Measurements from ENCODE around the gene NFIB.
A peak's percentile ranks its signal among the peaks of the same experiment; 100 is the strongest.

NFIB gene

DNA sequence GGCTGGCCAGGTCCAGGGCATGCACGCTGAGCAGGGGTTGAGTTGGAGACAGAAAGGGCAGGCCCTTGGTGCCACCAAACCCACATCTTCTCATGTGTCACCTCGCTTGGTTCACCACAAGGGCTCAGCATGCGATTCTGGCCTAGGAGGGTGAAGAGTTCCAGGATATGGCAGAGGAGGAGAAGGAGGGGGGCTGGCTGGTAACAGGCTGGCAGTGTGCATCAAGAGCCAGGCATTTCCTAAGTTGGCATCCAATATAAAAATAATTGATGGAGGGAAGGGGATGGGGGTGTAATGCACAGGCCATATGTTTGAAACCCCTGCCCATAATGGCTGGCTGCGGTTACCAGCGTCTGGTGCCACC lies 255.6 kb downstream of the NFIB start:
- H3K4me1 Mint-ChIP-seq, result peaks cover 86% of the 10 kb centered on the region
- no peaks in the 10 kb centered on the region for H3K36me3 Mint-ChIP-seq (ENCODE audit: low read depth)
- H3K4me3 Mint-ChIP-seq, result peak overlapping the region; percentile 12 to 29 (median 14)
- H3K27ac Mint-ChIP-seq, result peak overlapping the region; percentile 92 to 95 (median 95)
- TF ChIP-seq CTCF (IDR thresholded peaks at IDR 0.05; ENCODE audit: unreplicated experiment in 3 of 3), result no peak
- H3K27me3 Mint-ChIP-seq (ENCODE audit: low read depth), result no peaks in the 10 kb centered on the region
- H3K9me3 Mint-ChIP-seq, result no peaks in the 10 kb centered on the region

DNA sequence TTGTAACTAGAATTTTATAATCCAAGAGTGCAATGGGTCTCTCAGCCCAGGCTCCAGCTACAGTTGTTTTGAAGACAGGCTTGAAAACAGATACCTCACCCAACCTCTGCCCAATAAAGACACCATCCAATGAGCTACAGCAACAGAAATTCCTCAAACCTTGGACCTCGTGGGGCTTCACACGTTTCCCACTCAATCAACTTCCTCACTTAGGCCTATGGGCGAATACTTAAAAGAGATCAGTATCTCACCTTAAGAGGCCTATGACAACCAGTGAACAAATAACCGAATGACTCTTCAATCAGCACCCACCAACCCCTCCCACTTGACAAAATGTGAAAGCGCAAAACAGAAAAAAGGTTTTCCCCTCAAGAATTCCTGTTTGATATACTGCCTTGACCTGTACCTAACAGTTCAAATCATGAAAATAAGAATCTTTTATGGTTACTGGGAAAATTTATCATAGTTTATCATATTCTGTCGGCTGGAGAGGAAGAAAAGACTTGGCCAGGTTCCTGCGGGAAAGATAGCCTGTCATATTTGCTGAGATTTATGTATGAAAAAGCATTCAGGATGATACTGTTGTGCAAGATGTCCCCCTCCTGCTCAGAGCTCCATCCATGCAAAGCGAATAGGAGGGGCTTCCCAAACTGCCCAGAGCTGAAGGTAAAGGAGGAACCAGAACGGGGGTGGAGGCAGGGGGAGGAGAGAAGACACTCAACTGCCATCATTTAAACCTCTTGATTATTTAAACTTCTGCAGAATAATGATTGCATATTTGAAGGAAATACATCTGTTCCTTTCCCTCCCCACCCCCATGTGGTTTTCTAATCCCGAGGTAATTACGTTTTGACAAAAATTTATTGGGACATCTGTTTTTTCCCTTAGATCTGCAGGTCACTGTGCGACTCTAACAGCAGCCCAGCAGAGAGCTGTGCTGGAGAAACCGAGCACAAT lies 256.3 kb downstream of the NFIB start:
- Mint-ChIP-seq H3K4me1 (peaks cover 81% of the 10 kb centered on the region), H3K36me3 (ENCODE audit: low read depth) (no peaks in the 10 kb centered on the region), H3K27me3 (ENCODE audit: low read depth) (no peaks in the 10 kb centered on the region), H3K9me3 (no peaks in the 10 kb centered on the region), H3K27ac (peak overlapping the region; percentile 92 to 95 (median 95)), H3K4me3 (peak overlapping the region; percentile 12 to 29 (median 14))
- no peak for TF ChIP-seq CTCF (IDR thresholded peaks at IDR 0.05; ENCODE audit: unreplicated experiment in 3 of 3)

- TF ChIP-seq CTCF (IDR thresholded peaks at IDR 0.05; ENCODE audit: unreplicated experiment in 3 of 3), result no peak
- H3K27ac Mint-ChIP-seq, result peak overlapping the region; percentile 93 to 95 (median 94)
- no peaks in the 10 kb centered on the region for H3K27me3 Mint-ChIP-seq (ENCODE audit: low read depth)
- peak overlapping the region in 1 of 3 experiments; percentile 31 for H3K4me3 Mint-ChIP-seq
- H3K36me3 Mint-ChIP-seq (ENCODE audit: low read depth), result no peaks in the 10 kb centered on the region
- H3K4me1 Mint-ChIP-seq, result peaks cover 84% of the 10 kb centered on the region
- no peaks in the 10 kb centered on the region for H3K9me3 Mint-ChIP-seq
Observed at GRCh38 chr9:14056316-14056861, 257.6 kb downstream of the NFIB start.

GRCh38 chr9:14054096-14054495 lies 259.8 kb downstream of the NFIB start:
- Mint-ChIP-seq H3K36me3 (ENCODE audit: low read depth) (no peaks in the 10 kb centered on the region), H3K27ac (peak overlapping the region; percentile 93 to 95 (median 94)), H3K4me3 (no peak overlapping the region), H3K4me1 (peaks cover 62% of the 10 kb centered on the region), H3K27me3 (ENCODE audit: low read depth) (no peaks in the 10 kb centered on the region), H3K9me3 (no peaks in the 10 kb centered on the region)
- no peak for TF ChIP-seq CTCF (IDR thresholded peaks at IDR 0.05; ENCODE audit: unreplicated experiment in 3 of 3)

DNA sequence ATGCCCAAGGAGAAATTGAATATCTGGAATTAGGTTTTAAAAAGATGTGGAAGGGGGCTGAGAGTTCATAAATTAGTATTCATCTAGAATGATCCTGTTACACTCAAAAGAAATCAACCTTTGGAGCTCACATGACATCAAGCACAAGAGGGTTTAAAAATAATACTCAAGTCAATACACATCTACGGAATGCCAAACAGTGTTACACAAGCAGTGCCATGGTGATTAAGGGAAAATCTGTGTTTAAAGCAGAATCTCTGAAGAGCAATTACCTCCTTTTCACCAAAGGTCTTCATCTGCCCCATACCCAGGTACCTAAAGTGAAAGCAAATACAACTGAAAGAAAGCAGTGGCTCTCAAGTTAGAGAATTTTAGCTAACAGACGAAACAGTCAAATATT lies 261.6 kb downstream of the NFIB start:
- H3K9me3 Mint-ChIP-seq, result no peaks in the 10 kb centered on the region

More for the DNA sequence above, 261.6 kb downstream of the NFIB start:
- peak overlapping the region; percentile 81 to 92 (median 86) for H3K27ac Mint-ChIP-seq
- no peak overlapping the region for H3K4me3 Mint-ChIP-seq
- H3K36me3 Mint-ChIP-seq (ENCODE audit: low read depth), result no peaks in the 10 kb centered on the region
- H3K4me1 Mint-ChIP-seq, result peaks cover 48% of the 10 kb centered on the region
- H3K27me3 Mint-ChIP-seq (ENCODE audit: low read depth), result no peaks in the 10 kb centered on the region
- no peak for TF ChIP-seq CTCF (IDR thresholded peaks at IDR 0.05; ENCODE audit: unreplicated experiment in 3 of 3)
